Measurements from ENCODE around the gene ECEL1.

Gene ECEL1

GRCh38 chr2:232449964-232450363 lies 37.7 kb downstream of the ECEL1 start:
- Histone ChIP-seq H3K27me3 (ENCODE audit: low read length) (no peaks in the 10 kb centered on the region), H3K9ac (ENCODE audit: low read length) (no peak overlapping the region), H2AFZ (ENCODE audit: low read depth, low read length, severe bottlenecking) (no peak overlapping the region), H3K27ac (ENCODE audit: low read depth, low read length) (no peak overlapping the region), H3K4me2 (ENCODE audit: low read depth, low read length, poor library complexity, severe bottlenecking) (no peak overlapping the region), H3K9me3 (ENCODE audit: insufficient read depth, low read length) (no peaks in the 10 kb centered on the region), H3K4me3 (ENCODE audit: insufficient read depth, low read length, poor library complexity, severe bottlenecking) (no peak overlapping the region), H4K20me1 (ENCODE audit: low read depth, low read length) (no peaks in the 10 kb centered on the region), H3K79me2 (ENCODE audit: insufficient read depth, low read length) (no peaks in the 10 kb centered on the region), H3F3A (ENCODE audit: insufficient read depth) (no peaks in the 10 kb centered on the region), H3K36me3 (ENCODE audit: low read length) (no peaks in the 10 kb centered on the region), H3K9me2 (replicated peaks; ENCODE audit: insufficient read depth, low read length) (no peaks in the 10 kb centered on the region)
- TF ChIP-seq, protein P1, sequence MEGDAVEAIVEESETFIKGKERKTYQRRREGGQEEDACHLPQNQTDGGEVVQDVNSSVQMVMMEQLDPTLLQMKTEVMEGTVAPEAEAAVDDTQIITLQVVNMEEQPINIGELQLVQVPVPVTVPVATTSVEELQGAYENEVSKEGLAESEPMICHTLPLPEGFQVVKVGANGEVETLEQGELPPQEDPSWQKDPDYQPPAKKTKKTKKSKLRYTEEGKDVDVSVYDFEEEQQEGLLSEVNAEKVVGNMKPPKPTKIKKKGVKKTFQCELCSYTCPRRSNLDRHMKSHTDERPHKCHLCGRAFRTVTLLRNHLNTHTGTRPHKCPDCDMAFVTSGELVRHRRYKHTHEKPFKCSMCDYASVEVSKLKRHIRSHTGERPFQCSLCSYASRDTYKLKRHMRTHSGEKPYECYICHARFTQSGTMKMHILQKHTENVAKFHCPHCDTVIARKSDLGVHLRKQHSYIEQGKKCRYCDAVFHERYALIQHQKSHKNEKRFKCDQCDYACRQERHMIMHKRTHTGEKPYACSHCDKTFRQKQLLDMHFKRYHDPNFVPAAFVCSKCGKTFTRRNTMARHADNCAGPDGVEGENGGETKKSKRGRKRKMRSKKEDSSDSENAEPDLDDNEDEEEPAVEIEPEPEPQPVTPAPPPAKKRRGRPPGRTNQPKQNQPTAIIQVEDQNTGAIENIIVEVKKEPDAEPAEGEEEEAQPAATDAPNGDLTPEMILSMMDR (IDR thresholded peaks at IDR 0.05; ENCODE audit: insufficient read depth, low read length, poor library complexity, severe bottlenecking), result no peak
- no peak for TF ChIP-seq EZH2phosphoT487 (conservative IDR thresholded peaks at IDR 0.05; ENCODE audit: low read length)

DNA sequence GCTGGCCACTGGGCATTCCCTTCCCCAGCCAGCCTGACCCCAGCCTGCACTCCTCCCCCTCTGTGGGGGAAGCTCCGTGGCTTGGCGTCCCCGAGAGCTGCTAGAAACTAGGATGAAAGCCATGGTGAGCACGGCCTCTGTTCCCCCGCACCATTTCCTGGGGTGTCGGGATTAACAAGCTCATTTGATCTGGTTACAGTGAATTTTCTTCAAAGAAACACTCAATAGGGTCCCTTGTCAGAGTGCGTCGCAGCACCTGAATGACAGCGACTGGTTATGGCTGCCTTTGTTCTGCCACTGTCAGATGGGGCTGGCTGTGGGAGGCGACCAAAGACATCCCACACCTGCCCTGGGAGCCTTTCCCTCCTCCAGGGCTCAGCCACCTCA lies 39.3 kb downstream of the ECEL1 start:
- H3K27me3 ChIP-seq (ENCODE audit: low read length), result no peaks in the 10 kb centered on the region
- H3K9me2 ChIP-seq (replicated peaks; ENCODE audit: insufficient read depth, low read length), result no peaks in the 10 kb centered on the region
- no peak overlapping the region for H3K9ac ChIP-seq (ENCODE audit: low read length)
- no peaks in the 10 kb centered on the region for H4K20me1 ChIP-seq (ENCODE audit: low read depth, low read length)
- H3K4me2 ChIP-seq (ENCODE audit: low read depth, low read length, poor library complexity, severe bottlenecking), result no peak overlapping the region
- no peaks in the 10 kb centered on the region for H3F3A ChIP-seq (ENCODE audit: insufficient read depth)
- no peaks in the 10 kb centered on the region for H3K79me2 ChIP-seq (ENCODE audit: insufficient read depth, low read length)
- no peaks in the 10 kb centered on the region for H3K36me3 ChIP-seq (ENCODE audit: low read length)
- H3K9me3 ChIP-seq (ENCODE audit: insufficient read depth, low read length), result no peaks in the 10 kb centered on the region
- TF ChIP-seq, protein P1 (IDR thresholded peaks at IDR 0.05; ENCODE audit: insufficient read depth, low read length, poor library complexity, severe bottlenecking), result no peak
- H3K27ac ChIP-seq (ENCODE audit: low read depth, low read length), result no peak overlapping the region
- H2AFZ ChIP-seq (ENCODE audit: low read depth, low read length, severe bottlenecking), result no peak overlapping the region
- H3K4me3 ChIP-seq (ENCODE audit: insufficient read depth, low read length, poor library complexity, severe bottlenecking), result no peak overlapping the region

- Histone ChIP-seq H3K9me3 (ENCODE audit: insufficient read depth, low read length) (no peaks in the 10 kb centered on the region), H3K36me3 (ENCODE audit: low read length) (no peaks in the 10 kb centered on the region), H4K20me1 (ENCODE audit: low read depth, low read length) (no peaks in the 10 kb centered on the region), H3K4me2 (ENCODE audit: low read depth, low read length, poor library complexity, severe bottlenecking) (no peak overlapping the region), H3K27ac (ENCODE audit: low read depth, low read length) (no peak overlapping the region), H3K4me3 (ENCODE audit: insufficient read depth, low read length, poor library complexity, severe bottlenecking) (no peak overlapping the region), H3K27me3 (ENCODE audit: low read length) (no peaks in the 10 kb centered on the region), H3K9me2 (replicated peaks; ENCODE audit: insufficient read depth, low read length) (no peaks in the 10 kb centered on the region), H3K79me2 (ENCODE audit: insufficient read depth, low read length) (no peaks in the 10 kb centered on the region), H2AFZ (ENCODE audit: low read depth, low read length, severe bottlenecking) (no peak overlapping the region), H3F3A (ENCODE audit: insufficient read depth) (no peaks in the 10 kb centered on the region), H3K9ac (ENCODE audit: low read length) (no peak overlapping the region)
- no peak for TF ChIP-seq EZH2phosphoT487 (conservative IDR thresholded peaks at IDR 0.05; ENCODE audit: low read length)
- TF ChIP-seq, protein P1 (IDR thresholded peaks at IDR 0.05; ENCODE audit: insufficient read depth, low read length, poor library complexity, severe bottlenecking), result no peak
Observed at GRCh38 chr2:232447638-232448303, 39.9 kb downstream of the ECEL1 start.
